HT1080 (cell line): ENCODE results near the gene CRADD. TPM values are rescaled to one million over a fixed set of nuclear protein-coding genes. Genes with fewer than 3 reads are reported as not detected.
"Not testable (repeated sequence)": the region's sequence is repeated elsewhere in the genome, so short reads cannot be mapped to it uniquely, and the experiment has no call there.

Experiments used
- DNase-seq: peaks from one replicate; pipeline ENCODE4 v3.0.0-alpha.2; 2015; ENCODE audit warnings: low read depth
- total RNA-seq: library from RNA; depleted of rRNA; stranded (reverse); fragments of >200 nt; shearing (Covaris generic); gene quantifications from 2 replicates; pipeline ENCODE4 v1.2.3, GENCODE V29; 2014

Gene CRADD
- total RNA-seq, 1 experiment from 2014 or later: 21.4 TPM

DNA sequence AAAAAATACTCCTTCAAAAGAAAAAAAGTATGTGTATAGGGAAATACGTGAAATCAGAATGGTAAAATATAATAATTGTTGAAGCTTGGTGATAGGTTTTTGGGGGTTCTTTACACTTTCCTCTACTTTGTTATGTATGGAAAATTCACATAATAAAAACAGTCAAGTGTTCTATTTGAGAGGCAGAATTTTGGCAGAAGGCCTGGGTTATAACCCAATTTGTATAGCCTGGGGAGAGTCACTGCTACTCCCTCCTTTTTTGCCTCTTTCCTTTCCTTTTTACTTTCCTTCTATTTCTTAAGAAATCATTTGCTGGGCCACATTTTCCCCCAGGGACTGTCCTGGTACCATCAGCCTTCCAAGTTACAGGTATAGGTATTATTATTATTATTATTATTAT lies 105.7 kb downstream of the CRADD start:
- DNase-seq: no peak

GRCh38 chr12:93783832-93784231 lies 106.7 kb downstream of the CRADD start:
- DNase-seq: no peak

DNA sequence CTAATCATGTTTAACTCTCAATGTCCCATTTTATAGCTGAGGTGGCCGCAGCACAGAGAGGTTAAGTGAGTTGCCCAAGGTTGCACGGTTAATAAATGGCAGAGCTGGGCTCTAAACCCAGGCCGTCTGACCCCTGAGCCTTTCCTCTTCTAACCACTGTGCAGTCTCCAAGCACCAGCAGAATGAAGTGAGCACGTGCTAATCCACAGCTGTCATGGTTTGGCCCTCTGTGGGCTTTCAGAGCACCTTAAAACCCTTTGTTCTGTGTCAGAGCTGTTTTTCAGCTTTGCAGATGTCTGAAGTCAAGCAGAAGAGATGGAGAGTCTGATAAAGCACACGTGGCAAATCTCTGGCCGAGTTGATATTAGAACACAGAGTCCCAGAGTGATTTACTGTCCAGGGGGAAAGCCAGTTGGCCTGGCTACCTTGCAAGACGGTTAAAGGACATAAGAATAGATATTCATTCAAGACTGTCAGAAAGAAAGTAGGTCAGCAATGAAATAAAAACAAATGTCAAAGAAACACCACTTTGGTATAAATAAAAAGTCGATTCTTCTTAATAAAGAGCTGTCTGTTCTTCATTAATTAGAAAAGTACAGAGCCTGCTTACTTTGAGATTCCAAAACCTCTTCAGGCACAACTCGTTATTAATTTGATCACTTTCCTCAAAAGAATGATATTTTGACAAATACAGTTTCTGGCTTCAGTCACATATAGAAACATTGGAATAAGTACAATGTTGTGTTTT lies 107.3 kb downstream of the CRADD start:
- DNase-seq: peak; percentile 63

- DNase-seq: peak; percentile 98
Measured at GRCh38 chr12:93785249-93786010, 108.3 kb downstream of the CRADD start.

- no peak for DNase-seq
Measured at GRCh38 chr12:93786656-93787397, 109.7 kb downstream of the CRADD start.

- no peak for DNase-seq
Measured at GRCh38 chr12:93788853-93789252, 111.7 kb downstream of the CRADD start.

- DNase-seq: no peak
Measured at GRCh38 chr12:93789767-93790166, 112.6 kb downstream of the CRADD start.

- peak; percentile 93 for DNase-seq
Measured at GRCh38 chr12:93790472-93791152, 113.4 kb downstream of the CRADD start.

- DNase-seq: no peak
Measured at GRCh38 chr12:93793007-93793406, 115.8 kb downstream of the CRADD start.

GRCh38 chr12:93793983-93794382 lies 116.8 kb downstream of the CRADD start:
- no peak for DNase-seq

- DNase-seq: no peak
Measured at GRCh38 chr12:93794738-93795137, 117.6 kb downstream of the CRADD start.

DNA sequence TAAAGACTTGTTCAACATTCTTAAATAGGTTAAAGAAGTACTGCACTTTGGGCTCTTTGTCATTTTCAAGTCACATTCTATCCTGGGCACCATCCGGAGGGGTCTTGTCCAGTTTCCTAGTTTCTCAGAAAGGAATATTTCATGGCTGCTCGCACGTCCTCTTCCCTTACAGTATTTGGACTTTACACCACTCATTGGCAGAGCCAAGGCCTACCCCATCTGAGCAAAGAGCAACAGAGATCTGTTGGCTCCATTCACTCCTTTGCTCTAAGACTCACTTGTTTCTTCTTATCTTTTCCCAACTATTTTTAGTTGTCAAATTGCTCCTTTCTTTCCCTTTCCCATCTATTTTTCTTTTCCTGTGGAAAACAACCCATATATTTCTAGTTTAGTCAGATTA lies 118.2 kb downstream of the CRADD start:
- DNase-seq: no peak

DNA sequence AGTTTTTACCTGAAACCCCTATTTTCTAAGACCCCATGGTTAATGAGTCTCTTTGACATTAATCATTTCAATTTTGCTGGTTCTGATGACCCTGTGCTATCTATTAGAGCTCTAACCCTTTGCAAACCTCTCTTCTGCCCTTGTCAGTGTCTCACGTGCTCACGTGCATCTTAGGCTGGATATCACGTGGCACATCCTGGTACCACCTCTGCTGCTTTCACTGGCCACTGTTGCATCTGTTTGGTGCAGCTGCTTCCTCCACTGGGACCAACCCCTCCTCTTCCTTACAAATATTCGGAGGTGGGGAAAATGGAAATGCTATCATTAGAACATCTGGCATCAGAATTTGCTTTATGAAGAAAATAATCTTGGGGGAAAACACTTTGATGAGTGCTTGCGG lies 119.6 kb downstream of the CRADD start:
- DNase-seq: no peak

DNA sequence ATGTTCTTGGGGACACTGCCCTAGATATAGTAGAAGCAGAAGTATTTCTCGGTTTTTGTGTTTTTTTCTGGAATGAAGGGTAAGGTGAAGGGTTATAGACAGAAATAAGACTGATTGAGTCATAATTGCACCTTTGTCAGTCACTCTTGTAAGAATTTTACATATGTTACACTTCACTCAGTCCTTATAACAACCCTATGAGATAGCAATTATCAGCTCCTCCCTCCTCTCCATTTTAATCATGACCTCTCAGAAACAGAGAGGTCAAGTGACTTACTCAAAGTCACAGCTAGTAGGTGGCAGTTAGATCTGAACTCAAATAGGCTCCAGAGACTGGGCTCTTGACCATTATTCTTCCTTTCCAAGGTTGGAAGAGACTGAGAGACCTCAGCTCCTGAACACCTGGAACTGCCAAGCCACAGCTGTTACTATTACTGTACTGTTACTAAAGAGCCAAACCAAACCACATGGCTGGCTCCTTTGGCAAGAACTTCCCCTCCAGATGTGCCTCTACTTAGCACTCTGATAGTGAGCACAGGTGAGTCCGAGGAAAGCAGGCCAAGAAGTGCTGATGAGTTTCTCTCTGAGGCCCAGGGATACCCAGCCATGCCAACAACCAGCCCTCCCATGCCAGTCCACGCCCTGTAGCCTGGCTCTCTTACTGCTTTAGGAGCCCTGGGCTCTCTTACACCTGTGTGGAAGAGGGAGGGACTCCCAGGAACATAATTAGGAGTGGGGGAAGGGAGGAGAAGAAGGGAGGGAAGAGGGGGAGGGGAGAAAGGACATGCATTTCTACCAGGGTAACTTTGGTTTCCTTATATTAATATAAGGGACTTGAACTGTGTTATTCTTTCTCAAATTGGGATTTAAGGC lies 121.3 kb downstream of the CRADD start:
- no peak for DNase-seq

GRCh38 chr12:93801666-93802065 lies 124.5 kb downstream of the CRADD start:
- DNase-seq: not testable (repeated sequence)

DNA sequence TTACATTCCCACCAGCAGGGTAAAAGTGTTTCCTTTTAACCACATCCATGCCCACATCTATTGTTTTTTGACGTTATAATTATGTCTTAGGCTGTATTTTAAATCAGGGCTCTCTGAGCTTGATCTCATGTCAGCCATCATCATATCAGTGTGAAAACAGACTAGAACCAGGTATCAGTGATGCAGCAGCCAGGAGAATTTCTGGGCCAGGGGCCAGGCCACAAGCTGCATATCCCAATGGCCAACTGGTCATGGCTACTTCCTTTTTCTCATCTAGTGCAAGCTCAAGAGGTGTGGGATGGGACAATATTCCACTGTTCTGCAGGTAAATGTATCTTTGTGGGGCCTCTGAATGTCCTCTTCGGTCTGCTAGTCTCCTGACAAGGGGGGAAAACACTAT lies 125.1 kb downstream of the CRADD start:
- DNase-seq: peak; percentile 65

DNA sequence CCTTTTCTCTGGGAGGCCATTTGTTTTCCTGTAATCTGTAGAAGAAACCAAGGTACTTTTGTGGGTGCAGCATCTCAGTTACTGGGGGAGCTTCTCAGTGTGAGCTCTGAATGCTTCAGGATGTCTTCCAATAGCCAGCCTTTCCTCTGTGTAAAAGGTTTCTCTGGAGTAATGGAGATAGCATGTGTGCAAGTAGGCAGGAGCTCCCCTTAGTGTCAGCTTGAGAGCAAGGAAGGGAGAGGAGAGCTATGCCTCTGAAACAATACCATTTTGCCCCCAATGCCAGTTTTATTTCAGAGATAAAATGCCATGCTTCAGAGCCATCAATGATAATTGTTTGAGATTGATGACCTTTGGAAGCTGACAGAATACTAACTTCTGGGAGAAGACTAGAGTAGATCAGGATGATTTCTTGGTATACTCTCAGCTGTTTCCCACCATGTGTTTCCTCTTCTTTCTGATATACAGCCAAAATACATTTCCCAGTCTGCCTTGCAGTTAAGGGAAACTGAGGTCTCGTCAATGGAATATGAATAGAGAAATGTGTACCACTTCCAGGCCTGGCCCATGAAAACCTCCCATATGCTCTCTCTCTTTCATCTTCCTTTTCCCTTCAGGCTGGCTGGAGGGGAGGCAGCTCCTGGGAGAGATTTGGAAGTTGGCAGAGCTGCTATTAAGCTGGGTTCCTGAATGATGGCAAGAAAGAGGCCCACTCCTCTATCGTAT lies 125.7 kb downstream of the CRADD start:
- peak; percentile 40 for DNase-seq

DNA sequence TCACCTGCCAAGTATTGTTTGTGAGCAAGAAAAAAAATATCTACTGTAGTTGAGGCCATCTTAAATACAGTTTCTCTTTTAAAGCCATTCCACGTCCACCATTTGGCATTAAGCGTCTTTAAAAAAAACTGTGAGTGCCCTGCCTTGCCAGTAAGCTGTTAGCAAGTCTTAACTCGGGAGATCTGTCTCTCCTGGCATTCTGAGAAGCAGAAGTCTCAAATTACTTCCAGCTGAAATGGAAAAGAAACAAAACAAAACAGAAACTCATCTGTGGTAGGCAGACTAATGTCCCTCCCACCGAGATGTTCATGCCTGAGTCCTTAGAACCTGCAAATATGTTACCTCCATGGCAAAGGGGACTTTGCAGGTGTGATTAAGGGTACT lies 126.2 kb downstream of the CRADD start:
- peak; percentile 62 for DNase-seq

DNA sequence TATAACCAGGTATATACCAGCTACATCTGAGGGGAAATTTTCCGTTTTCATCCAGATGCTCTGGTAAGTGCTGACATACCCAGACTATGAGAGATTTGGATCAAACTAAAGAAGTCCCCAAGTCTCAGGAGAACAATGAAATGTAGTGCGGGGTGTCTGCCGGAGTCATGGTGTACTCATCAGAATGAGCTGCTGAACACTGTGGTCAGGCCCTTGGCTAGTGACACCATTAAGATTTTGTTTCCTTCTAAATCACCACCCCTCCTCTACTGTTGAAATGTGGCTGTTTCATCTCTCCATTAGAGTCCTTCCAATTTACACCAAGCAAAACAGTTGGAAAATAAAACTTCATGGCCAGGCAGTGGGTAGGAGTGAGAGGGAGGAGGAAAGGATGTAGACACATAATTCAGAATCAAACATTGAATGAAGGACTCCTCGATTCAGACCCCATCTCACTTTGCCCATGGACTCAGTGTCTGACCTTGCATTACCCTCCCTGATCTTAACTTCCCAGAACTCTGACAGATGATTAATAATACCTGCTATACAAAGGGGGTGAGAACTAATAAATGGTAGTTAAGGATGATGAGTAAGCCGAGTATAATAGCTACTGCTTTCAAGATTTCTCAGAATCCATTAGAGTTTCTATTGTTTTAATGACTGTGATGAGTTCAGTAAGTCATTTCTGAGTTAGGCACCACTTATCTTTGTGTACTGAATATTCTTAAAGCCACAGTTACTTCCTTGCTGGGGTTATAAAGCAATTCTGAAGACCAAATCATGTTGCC lies 127.4 kb downstream of the CRADD start:
- peak; percentile 38 for DNase-seq
